Stimulated activated CD4-positive, alpha-beta T cell treated with anti-CD3 and anti-CD28 coated beads, Interleukin-15, amount 100 ng/mL, for 24 hours (primary cell): ENCODE data around the gene UNC5C.

Source experiments
- DNase-seq: peaks from one replicate; pipeline ENCODE4 v3.0.0-alpha.2; 2020

The UNC5C gene

GRCh38 chr4:95318044-95318443 lies 230.7 kb downstream of the UNC5C start:
- DNase-seq, result no peak

GRCh38 chr4:95317085-95317793 lies 231.5 kb downstream of the UNC5C start:
- DNase-seq, result no peak

GRCh38 chr4:95314573-95314972 lies 234.2 kb downstream of the UNC5C start:
- no peak for DNase-seq

GRCh38 chr4:95304898-95305297 lies 243.9 kb downstream of the UNC5C start:
- no peak for DNase-seq

- no peak for DNase-seq
These were observed 248.5 kb downstream of the UNC5C start for GRCh38 chr4:95300304-95300703.

- DNase-seq, result no peak
These were observed 252.7 kb downstream of the UNC5C start for GRCh38 chr4:95296052-95296451.

GRCh38 chr4:95295157-95295556 lies 253.6 kb downstream of the UNC5C start:
- no peak for DNase-seq

- no peak for DNase-seq
These were observed 254.5 kb downstream of the UNC5C start for GRCh38 chr4:95294321-95294720.

- no peak for DNase-seq
These were observed 255.8 kb downstream of the UNC5C start for GRCh38 chr4:95293014-95293413.

GRCh38 chr4:95290702-95291101 lies 258.1 kb downstream of the UNC5C start:
- DNase-seq, result no peak

GRCh38 chr4:95289028-95289634 lies 259.6 kb downstream of the UNC5C start:
- DNase-seq, result no peak

GRCh38 chr4:95288552-95288951 lies 260.2 kb downstream of the UNC5C start:
- no peak for DNase-seq

- DNase-seq, result no peak
These were observed 263.0 kb downstream of the UNC5C start for GRCh38 chr4:95285797-95286196.

- DNase-seq, result no peak
These were observed 264.1 kb downstream of the UNC5C start for GRCh38 chr4:95284655-95285054.

- no peak for DNase-seq
These were observed 265.5 kb downstream of the UNC5C start for GRCh38 chr4:95283320-95283719.

- DNase-seq, result no peak
These were observed 276.0 kb downstream of the UNC5C start for GRCh38 chr4:95272797-95273196.

GRCh38 chr4:95272036-95272435 lies 276.7 kb downstream of the UNC5C start:
- no peak for DNase-seq

GRCh38 chr4:95268819-95269565 lies 279.8 kb downstream of the UNC5C start:
- DNase-seq, result no peak

GRCh38 chr4:95267081-95267480 lies 281.7 kb downstream of the UNC5C start:
- DNase-seq, result no peak

GRCh38 chr4:95265814-95266740 lies 282.7 kb downstream of the UNC5C start:
- no peak for DNase-seq

- DNase-seq, result no peak
These were observed 283.9 kb downstream of the UNC5C start for GRCh38 chr4:95264843-95265242.

- DNase-seq, result no peak
These were observed 284.8 kb downstream of the UNC5C start for GRCh38 chr4:95263960-95264359.

GRCh38 chr4:95263391-95263790 lies 285.4 kb downstream of the UNC5C start:
- no peak for DNase-seq
